Keratinocyte (primary cell): ENCODE data around the gene SAC3D1. TPM values are rescaled to one million over a fixed set of nuclear protein-coding genes. Genes with fewer than 3 reads are reported as not detected.

Experiments
- DNase-seq: peaks from one replicate; pipeline ENCODE4 v3.0.0-alpha.2; 2011; ENCODE audit warnings: low read depth, missing footprints, low spot score
- FAIRE-seq: peaks from 2 replicates; lab custom pipeline; 2011; peaks lifted over from hg19 to GRCh38; lab: Jason Lieb, UNC
- H2AFZ ChIP-seq: 2 replicates; pipeline ENCODE4 v1.6.0; 2012; ENCODE audit warnings: low read length, control low read depth, inconsistent platforms; ENCODE audit not compliant: control insufficient read depth
- H3K27ac ChIP-seq: 2 replicates; pipeline ENCODE4 v1.5.1; 2011; ENCODE audit warnings: low read length; ENCODE audit not compliant: control insufficient read depth, insufficient read depth
- H3K27me3 ChIP-seq: 3 replicates; pipeline ENCODE4 v1.6.0; 2011; ENCODE audit warnings: low read length; ENCODE audit not compliant: control insufficient read depth, insufficient read depth; ENCODE audit errors: extremely low read depth
- H3K36me3 ChIP-seq, 2 experiments: 2 replicates in 1 of 2; 3 replicates in 1 of 2; pipeline ENCODE4 v1.5.1; 2011; ENCODE audit warnings: low read length in 2 of 2, mild to moderate bottlenecking in 1 of 2; ENCODE audit not compliant: control insufficient read depth in 2 of 2, insufficient read depth in 2 of 2; ENCODE audit errors: extremely low read depth in 1 of 2
- H3K4me1 ChIP-seq: 3 replicates; pipeline ENCODE4 v1.5.1; 2011; ENCODE audit warnings: low read length; ENCODE audit not compliant: control insufficient read depth, insufficient read depth; ENCODE audit errors: extremely low read depth
- H3K4me2 ChIP-seq: 3 replicates; pipeline ENCODE4 v1.6.0; 2011; ENCODE audit warnings: low read depth, low read length; ENCODE audit not compliant: control insufficient read depth, insufficient read depth; ENCODE audit errors: extremely low read depth
- H3K4me3 ChIP-seq, 3 experiments: fragments of 200-600 bp in 1 of 3; sonication (generic) in 1 of 3; 2 replicates in 2 of 3; 3 replicates in 1 of 3; pipeline ENCODE4 v1.5.1; 2011 to 2016; ENCODE audit warnings: low read length in 3 of 3, mild to moderate bottlenecking in 3 of 3, control low read depth in 2 of 3, inconsistent platforms in 1 of 3, low read depth in 1 of 3, mixed read lengths in 1 of 3, mixed run types in 1 of 3, moderate library complexity in 1 of 3; ENCODE audit not compliant: control insufficient read depth in 2 of 3, insufficient read depth in 2 of 3; ENCODE audit errors: extremely low read depth in 1 of 3
- H3K79me2 ChIP-seq: 2 replicates; pipeline ENCODE4 v1.6.0; 2012; ENCODE audit warnings: low read length; ENCODE audit not compliant: control insufficient read depth, insufficient read depth
- H3K9ac ChIP-seq: 3 replicates; pipeline ENCODE4 v1.6.0; 2011; ENCODE audit warnings: low read length; ENCODE audit not compliant: control insufficient read depth, insufficient read depth; ENCODE audit errors: extremely low read depth
- H3K9me1 ChIP-seq: 3 replicates; pipeline ENCODE4 v1.6.0; 2011; ENCODE audit warnings: low read length; ENCODE audit not compliant: control insufficient read depth, insufficient read depth; ENCODE audit errors: extremely low read depth
- H3K9me3 ChIP-seq: 2 replicates; pipeline ENCODE4 v1.5.1; 2012; ENCODE audit warnings: low read depth, low read length; ENCODE audit not compliant: control insufficient read depth
- H4K20me1 ChIP-seq: 3 replicates; pipeline ENCODE4 v1.6.0; 2011; ENCODE audit warnings: low read length; ENCODE audit not compliant: control insufficient read depth, insufficient read depth; ENCODE audit errors: extremely low read depth
- CTCF ChIP-seq, 3 experiments: IDR thresholded peaks in 1 of 3; conservative IDR thresholded peaks in 1 of 3; optimal IDR thresholded peaks in 1 of 3; 2 replicates in 2 of 3; 3 replicates in 1 of 3; pipeline versions ENCODE3 to v1.5.1; 2011; ENCODE audit warnings: low read length in 3 of 3, mild to moderate bottlenecking in 3 of 3, moderate library complexity in 2 of 3, control low read depth in 1 of 3, inconsistent platforms in 1 of 3; ENCODE audit not compliant: insufficient read depth in 2 of 3; ENCODE audit errors: extremely low read depth in 1 of 3
- EZH2 ChIP-seq: IDR thresholded peaks from one replicate; pipeline ENCODE4 v1.6.1; 2012; ENCODE audit warnings: inconsistent platforms, mild to moderate bottlenecking, low read length, moderate library complexity
- dilution Hi-C: fragments of 300-500 bp; cut with MboI; formaldehyde crosslinking; loops from one replicate; pipeline ENCODE4 v1.7.0; 2020; ENCODE audit warnings: low sequenced_read_pairs; ENCODE audit not compliant: extremely low pct_ligation_motif_present
- polyA plus RNA-seq, 5 experiments: library from polyadenylated mRNA; depleted of rRNA in 3 of 5; stranded (reverse) in 3 of 5; stranded (forward) in 1 of 5; unstranded in 1 of 5; fragments of >200 nt; gene quantifications; 1 replicate in 1 of 5; 2 replicates in 3 of 5; 3 replicates in 1 of 5; pipeline versions ENCODE4 v1.2.1 to v1.2.3, GENCODE V29; 2011 to 2012; ENCODE audit warnings: missing spikeins in 2 of 5, low read depth in 1 of 5, low replicate concordance in 1 of 5

Gene SAC3D1
- polyA plus RNA-seq, 1 donor (not counting 4 experiments of a cell fraction or from before 2014, with no cell fraction given) = 4.9 TPM

DNA sequence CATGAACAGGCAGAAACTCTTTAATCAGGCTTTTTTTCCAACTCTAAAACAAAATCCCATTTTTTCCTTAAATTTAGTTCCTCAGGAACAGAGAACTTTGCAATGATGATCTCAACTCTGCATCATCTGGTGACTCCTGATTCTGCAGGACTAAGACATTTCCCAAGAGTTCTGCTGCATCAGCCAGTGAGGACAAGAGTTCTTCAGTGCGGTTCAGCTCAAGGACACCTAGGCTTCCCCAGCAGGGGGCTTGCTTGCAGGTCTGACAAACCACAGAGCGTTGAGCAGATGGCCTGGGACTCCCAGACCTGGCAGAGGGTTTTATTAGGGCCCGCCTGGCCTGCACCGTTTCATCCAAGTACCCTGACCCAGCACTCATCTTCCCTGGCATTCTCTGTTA lies 36.4 kb downstream of the SAC3D1 start:
- peaks cover 3% of the 10 kb centered on the region for H3K9me1 ChIP-seq
- H3K9ac ChIP-seq = no peak overlapping the region
- no peak overlapping the region for H2AFZ ChIP-seq
- TF ChIP-seq CTCF (optimal IDR thresholded peaks at IDR 0.05 in 1 of 3, IDR thresholded peaks at IDR 0.05 in 1 of 3, conservative IDR thresholded peaks at IDR 0.05 in 1 of 3; ENCODE audit: extremely low read depth in 1 of 3, insufficient read depth in 2 of 3, low read length in 3 of 3) = no peak
- TF ChIP-seq EZH2 = no peak
- H3K9me3 ChIP-seq = no peaks in the 10 kb centered on the region
- peaks cover 14% of the 10 kb centered on the region for H3K4me1 ChIP-seq
- H3K36me3 ChIP-seq = peaks cover 0 to 31% of the 10 kb centered on the region in 2 experiments
- H3K4me2 ChIP-seq = no peak overlapping the region
- DNase-seq = no peak
- no peak overlapping the region for H3K27ac ChIP-seq
- H3K27me3 ChIP-seq = no peaks in the 10 kb centered on the region
- FAIRE-seq = no peak
- no peak overlapping the region for H3K4me3 ChIP-seq
- H3K79me2 ChIP-seq = peaks cover 32% of the 10 kb centered on the region
- H4K20me1 ChIP-seq = no peaks in the 10 kb centered on the region
- dilution Hi-C loops = no loop called here

GRCh38 chr11:65078151-65078550 lies 37.1 kb downstream of the SAC3D1 start:
- TF ChIP-seq EZH2 (no peak), CTCF (optimal IDR thresholded peaks at IDR 0.05 in 1 of 3, IDR thresholded peaks at IDR 0.05 in 1 of 3, conservative IDR thresholded peaks at IDR 0.05 in 1 of 3; ENCODE audit: extremely low read depth in 1 of 3, insufficient read depth in 2 of 3, low read length in 3 of 3) (peak; percentile 83 to 86 (median 85))
- Histone ChIP-seq H3K4me2 (no peak overlapping the region), H3K79me2 (peaks cover 39% of the 10 kb centered on the region), H3K27me3 (no peaks in the 10 kb centered on the region), H3K9me3 (no peaks in the 10 kb centered on the region), H3K4me1 (peaks cover 20% of the 10 kb centered on the region), H3K4me3 (no peak overlapping the region), H3K27ac (no peak overlapping the region), H3K9ac (no peak overlapping the region), H3K36me3 (peaks cover 0 to 31% of the 10 kb centered on the region in 2 experiments), H3K9me1 (peaks cover 3% of the 10 kb centered on the region), H2AFZ (peak overlapping the region; percentile 41), H4K20me1 (no peaks in the 10 kb centered on the region)
- dilution Hi-C loops = no loop called here
- DNase-seq = no peak
- FAIRE-seq = no peak
